ENCODE results near the gene ISL1.

DNA sequence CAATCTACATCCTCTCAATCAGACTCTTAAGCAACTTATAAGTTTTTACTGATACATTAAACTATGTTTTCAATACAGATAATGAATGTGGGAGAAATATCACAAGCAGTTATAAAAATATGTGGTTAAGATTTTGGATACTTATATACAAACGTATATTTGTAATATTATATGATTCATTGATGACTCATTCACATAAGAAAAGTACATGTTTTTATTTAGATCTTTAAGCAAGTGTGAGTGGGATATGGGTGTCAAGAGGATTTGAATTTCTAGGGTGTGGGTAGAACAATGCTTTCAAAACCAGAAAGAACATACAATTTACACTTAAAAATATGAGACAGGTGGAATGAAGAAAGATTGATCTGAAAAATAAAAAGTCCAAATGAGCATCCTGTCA lies 36.1 kb upstream of the ISL1 start:
- TF ChIP-seq, protein P1, sequence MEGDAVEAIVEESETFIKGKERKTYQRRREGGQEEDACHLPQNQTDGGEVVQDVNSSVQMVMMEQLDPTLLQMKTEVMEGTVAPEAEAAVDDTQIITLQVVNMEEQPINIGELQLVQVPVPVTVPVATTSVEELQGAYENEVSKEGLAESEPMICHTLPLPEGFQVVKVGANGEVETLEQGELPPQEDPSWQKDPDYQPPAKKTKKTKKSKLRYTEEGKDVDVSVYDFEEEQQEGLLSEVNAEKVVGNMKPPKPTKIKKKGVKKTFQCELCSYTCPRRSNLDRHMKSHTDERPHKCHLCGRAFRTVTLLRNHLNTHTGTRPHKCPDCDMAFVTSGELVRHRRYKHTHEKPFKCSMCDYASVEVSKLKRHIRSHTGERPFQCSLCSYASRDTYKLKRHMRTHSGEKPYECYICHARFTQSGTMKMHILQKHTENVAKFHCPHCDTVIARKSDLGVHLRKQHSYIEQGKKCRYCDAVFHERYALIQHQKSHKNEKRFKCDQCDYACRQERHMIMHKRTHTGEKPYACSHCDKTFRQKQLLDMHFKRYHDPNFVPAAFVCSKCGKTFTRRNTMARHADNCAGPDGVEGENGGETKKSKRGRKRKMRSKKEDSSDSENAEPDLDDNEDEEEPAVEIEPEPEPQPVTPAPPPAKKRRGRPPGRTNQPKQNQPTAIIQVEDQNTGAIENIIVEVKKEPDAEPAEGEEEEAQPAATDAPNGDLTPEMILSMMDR (conservative IDR thresholded peaks at IDR 0.05), result no peak
- no peak for TF ChIP-seq EZH2 (IDR thresholded peaks at IDR 0.05; ENCODE audit: low read depth)
